NT2/D1 (cell line): ENCODE results near the gene AGBL1.

Source experiments
- SUZ12 ChIP-seq: IDR thresholded peaks from 2 replicates; pipeline ENCODE4 v1.6.1; 2011; ENCODE audit not compliant: insufficient read length, insufficient read depth; ENCODE audit errors: extremely low read depth
- YY1 ChIP-seq: IDR thresholded peaks from 2 replicates; pipeline ENCODE4 v1.6.1; 2011; ENCODE audit not compliant: insufficient read length, insufficient read depth
- ZNF274 ChIP-seq: IDR thresholded peaks from 2 replicates; pipeline ENCODE4 v1.6.1; 2011; ENCODE audit warnings: mild to moderate bottlenecking, low read depth, low read length

DNA sequence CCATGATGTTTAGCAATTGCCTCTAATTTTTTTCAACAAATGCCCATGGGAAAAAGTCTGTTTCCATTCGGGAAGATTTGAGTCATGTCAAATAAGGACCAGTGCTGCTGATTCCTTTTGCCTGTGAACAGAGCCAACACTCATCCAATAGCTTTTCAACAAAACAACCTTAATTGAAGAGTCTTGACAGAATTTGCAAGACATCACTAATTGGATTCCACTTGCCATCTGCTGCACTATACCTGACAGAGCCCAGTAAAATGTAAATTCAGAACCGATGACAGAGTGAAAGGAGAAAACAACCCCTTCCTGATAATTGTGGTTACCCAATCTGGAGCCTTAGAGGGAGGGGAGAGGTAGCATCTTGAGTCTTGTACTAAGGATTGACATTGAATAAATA is 426.7 kb downstream of the AGBL1 start:
- no peak for TF ChIP-seq ZNF274
- no peak for TF ChIP-seq SUZ12
- TF ChIP-seq YY1 = no peak
